ENCODE data around the gene GPLD1.
A peak's percentile ranks its signal among the peaks of the same experiment; 100 is the strongest.
"Not testable (repeated sequence)": the region's sequence is repeated elsewhere in the genome, so short reads cannot be mapped to it uniquely, and the experiment has no call there.

The GPLD1 gene

DNA sequence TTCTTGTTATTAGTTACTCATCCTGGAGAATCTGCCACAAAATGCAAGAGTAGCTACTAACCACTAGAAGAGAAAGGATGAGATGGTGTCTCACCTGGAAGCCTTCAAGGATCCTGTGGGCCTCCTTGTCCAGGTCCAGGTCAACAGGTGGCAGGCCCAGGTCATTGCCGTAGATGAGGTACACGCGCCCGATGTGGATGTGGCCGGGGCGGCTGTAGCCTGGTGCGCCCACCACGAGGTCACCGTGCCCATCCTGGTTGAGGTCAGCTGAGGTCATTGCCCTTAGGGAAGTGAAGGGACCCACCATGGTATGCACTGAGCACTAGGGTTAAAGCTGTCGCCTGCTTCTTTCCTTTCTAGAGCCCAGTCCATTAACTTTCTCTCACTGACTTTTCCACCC is 35.5 kb downstream of the GPLD1 start:
- DNase-seq = no peak

DNA sequence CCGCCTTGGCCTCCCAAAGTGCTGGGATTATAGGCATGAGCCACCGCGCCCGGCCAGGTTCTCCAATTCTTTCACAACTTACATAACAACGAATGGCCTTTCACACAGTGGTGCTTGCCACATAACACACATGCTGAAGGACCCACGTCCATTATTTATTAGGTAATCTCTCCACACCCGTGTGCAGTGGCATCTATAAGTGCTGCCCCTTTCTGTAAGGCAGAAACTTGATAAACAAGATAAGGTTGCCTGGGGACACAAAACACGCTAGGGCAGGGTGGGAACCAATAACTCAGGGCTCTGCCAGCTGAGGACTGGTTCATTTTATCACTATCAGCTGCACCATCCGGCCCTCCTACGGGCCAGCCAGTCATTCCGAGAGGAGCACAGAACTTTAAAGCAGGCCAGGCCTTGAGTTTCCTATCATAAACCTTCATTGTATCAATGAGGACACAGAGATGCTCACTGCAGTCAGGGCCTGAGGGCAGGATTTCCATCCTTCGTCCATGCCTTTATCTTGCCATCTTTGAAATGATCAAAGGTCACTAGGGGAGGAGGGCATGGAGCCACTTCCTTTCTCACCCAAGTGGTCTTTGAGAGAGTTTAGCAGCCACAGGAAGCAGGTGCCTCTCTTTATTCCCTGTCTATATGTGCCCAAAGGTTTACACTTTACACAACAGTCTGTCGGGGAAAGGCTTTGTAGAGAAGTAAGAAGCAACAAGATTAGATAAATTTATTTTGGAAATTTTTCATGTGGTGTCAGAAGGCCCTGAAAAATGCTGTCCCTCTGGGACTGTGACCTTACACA is 37.6 kb downstream of the GPLD1 start:
- DNase-seq = no peak

DNA sequence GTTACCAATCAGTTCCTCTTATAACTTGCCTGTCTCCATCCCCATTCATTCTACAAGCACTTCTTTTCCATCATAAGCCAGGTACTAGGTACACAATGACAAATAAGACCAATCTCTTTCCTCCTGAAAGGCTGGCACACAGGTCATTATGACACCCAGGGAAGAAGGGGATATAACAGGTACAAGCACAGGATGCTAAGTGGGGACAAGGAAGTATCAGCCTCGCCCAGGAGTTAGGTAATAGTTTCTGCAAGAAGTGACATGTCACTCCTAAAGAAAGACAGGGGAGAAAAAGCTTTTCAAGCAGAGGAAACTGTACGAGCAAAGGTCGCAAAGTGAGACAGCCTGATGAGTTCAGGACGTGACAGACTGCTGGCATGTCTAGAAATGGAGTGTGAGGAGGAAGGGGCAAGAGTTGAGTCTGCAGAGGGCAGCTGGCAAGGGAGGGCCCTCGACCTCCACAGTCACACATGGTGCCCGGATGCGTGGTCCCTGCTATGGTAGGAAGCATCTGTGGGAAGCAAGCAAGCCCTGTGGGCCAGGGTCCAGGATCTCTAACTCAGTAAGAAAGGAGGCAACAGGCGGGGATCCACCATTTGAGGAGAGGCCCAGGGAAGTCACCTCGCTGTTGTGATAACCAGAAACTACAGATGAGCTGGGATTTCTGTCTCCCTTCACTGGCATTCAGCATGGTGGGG is 40.4 kb downstream of the GPLD1 start:
- DNase-seq = no peak

DNA sequence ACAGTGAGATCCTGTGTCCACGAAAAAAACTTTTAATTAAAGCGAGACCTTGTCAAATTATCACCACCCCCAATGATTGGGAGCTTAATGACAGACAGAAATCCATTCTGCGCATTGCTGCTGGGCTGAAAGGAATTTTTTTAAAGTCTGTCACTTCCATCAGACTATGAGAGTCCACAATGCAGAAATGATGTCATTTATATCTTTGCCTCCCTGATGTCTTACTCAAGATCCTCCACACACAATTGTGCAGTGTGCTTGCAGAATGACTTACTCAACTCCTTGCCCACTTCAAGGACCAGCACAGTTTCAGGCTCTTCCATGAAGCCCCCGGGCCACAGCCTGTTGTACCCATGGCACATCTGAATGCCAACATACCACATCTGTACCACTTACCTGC is 41.0 kb downstream of the GPLD1 start:
- no peak for DNase-seq

- DNase-seq = no peak
Observed at GRCh38 chr6:24446670-24447069, 42.7 kb downstream of the GPLD1 start.

DNA sequence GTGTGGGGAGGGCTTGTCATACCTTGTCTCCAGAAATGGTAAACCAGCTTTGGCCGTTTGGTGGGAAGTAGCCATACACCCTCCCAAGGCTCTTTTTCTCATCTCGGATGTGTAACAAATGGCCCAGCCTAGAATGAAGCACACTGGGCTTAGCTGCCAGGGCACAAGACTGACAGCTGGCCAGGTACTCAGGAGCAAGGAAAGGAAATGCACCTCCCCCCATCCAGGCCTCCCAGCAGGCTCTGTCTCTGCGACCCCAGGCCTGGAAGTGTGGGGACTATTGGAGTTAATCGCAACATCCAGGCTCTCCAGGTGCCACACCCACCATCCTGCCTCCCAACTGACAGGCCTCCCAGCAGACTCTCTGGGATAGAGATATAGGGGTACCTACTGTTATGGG is 43.7 kb downstream of the GPLD1 start:
- no peak for DNase-seq

GRCh38 chr6:24444588-24444987 is 44.8 kb downstream of the GPLD1 start:
- no peak for DNase-seq

DNA sequence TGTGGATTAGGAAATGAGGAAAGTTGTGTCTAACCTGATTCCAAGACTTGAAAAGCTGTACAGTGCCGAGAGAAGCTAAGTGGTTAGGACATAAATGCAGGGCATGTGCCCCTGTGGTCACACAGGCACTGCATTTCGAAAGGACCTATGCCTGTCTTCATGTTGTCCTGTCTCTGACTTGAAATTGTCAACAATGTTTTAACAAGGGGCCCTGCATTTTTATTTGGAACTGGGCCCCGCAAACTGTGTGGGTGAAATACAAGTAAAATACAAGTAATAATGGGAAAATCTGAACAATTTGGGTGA is 47.8 kb downstream of the GPLD1 start:
- no peak for DNase-seq

DNA sequence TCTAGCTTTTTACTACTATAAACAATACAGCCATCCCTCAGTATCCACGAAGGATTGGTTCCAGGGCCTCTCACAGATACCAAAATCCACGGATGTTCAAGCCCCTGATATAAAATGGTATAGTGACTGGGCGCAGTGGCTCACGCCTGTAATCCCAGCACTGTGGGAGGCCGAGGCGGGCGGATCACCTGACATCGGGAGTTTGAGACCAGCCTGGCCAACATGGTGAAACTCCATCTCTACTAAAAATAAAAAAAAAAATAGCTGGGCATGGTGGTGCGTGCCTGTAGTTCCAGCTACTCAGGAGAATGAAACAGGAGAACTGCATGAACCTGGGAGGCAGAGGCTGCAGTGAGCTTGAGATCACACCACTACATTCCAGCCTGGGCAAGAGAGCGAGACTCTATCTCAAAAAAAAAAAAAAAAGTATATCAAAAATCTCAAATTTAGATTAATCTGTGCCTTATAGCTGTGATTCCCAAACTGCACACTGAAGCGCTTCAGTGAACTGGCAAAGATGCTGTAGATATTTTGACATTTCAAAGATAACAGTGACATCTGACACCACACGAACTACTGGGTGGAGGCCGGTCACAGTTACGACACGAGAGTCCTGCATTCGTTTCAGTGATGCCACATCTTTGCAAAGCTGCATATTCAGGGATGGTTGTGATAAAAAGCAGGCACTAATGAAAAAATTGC is 48.3 kb downstream of the GPLD1 start:
- DNase-seq = no peak

DNA sequence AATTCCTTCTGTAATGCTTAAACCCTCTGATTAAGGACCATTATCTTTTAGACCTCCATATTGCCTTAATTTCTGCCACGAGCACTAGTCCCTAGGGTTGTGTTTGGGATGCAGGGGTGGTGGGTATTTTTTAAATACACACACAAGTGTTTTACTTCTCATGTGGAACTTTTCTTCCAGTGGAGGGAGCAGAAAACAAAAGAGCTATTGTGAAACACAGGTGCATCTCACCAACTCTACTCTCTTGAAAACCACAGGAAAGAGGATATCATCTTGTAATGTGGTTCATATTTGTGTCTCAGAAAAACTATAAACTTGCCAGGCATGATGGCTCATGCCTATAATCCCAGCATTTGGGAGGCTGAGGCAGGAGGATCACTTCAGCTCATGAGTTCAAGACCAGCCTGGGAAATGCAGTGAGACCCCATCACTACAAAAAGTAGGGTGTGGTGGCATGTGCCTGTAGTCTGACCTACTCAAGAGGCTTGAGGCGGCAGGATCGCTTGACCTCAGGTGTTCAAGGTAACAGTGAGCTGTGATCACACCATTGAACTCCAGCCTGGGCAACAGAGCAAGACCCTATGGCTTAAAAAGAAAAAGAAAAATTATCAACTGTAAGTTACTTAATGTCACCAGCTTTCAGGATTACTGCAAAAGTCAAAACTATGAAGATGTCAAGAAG is 49.4 kb downstream of the GPLD1 start:
- DNase-seq = no peak

GRCh38 chr6:24436979-24437378 is 52.4 kb downstream of the GPLD1 start:
- DNase-seq = no peak

GRCh38 chr6:24432611-24433010 is 56.8 kb downstream of the GPLD1 start:
- DNase-seq = no peak

- DNase-seq = peak; percentile 21 to 54
Observed at GRCh38 chr6:24431045-24431451, 58.3 kb downstream of the GPLD1 start.

GRCh38 chr6:24430086-24430485 is 59.3 kb downstream of the GPLD1 start:
- DNase-seq = no peak

DNA sequence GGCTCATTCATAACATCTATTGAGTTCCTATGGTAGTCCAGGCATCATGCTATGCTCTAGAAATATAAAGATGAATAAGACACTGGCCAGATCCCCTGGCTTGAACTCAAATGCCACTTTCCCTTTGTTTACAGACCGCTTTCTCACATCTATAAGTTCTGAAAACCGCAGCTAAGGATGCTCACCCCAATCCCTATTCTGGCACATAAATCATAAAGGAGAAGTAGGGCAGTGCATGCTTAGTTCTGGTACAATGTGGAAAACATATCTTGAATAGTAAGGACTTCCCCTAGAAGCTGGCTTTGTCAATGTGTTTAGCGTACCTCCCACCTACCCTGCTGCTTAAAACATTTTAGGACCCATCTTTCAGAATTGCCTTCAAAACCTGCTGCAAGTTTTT is 60.2 kb downstream of the GPLD1 start:
- no peak for DNase-seq

DNA sequence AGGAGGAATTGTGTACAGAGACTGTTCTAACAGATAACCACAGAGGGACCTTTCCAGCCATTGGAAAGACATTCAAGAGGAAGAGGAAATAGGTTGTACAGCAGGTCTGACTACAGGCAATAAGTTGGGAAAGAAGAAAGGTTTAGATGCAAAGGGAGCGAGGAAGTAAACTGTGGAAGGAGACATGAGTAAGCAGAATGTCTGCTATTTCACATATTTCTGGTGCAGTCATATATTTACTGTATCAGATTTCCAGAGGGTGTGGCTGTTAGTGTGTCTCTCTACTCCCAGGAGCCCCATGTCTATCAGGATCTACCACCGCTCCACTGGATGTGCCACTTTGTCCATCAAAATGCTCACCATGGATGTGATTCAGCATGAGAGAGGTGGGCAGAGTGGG is 60.8 kb downstream of the GPLD1 start:
- no peak for DNase-seq

- DNase-seq = no peak
Observed at GRCh38 chr6:24426729-24427446, 62.5 kb downstream of the GPLD1 start.

- DNase-seq = no peak
Observed at GRCh38 chr6:24425091-24425490, 64.3 kb downstream of the GPLD1 start.

DNA sequence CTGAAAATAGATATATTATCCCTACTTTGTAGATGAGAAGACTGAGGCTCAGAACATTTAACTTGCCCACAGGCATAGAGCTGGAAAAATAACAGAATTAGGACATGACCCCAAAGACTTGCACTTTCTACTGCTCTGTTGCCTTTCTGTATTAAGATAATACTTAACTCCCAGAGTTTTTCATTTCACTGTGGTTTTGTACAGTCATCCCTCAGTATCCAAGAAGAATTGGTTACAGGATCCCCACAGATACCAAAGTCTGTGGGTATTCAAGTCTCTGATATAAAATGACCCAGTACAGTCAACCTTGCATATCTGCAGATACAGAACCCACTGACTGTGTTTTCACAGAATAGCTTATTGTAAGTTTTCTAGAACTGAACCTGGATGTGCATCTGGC is 69.9 kb downstream of the GPLD1 start:
- no peak for DNase-seq

DNA sequence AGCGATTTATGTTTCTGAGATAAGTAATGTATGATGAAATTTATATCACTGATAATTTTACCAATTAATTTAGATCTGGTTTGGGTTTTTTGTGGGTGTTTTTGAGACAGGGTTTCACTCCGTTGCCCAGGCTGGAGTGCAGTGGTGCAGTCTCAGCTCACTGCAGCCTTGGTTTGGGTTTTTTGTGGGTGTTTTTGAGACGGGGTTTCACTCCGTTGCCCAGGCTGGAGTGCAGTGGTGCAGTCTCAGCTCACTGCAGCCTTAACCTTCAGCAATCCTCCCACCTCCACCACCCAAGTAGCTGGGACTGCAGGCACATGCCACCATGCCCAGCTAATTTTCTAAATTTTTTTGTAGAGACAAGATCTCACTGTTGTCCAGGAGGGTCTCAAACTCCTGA is 73.6 kb downstream of the GPLD1 start:
- DNase-seq = no peak

DNA sequence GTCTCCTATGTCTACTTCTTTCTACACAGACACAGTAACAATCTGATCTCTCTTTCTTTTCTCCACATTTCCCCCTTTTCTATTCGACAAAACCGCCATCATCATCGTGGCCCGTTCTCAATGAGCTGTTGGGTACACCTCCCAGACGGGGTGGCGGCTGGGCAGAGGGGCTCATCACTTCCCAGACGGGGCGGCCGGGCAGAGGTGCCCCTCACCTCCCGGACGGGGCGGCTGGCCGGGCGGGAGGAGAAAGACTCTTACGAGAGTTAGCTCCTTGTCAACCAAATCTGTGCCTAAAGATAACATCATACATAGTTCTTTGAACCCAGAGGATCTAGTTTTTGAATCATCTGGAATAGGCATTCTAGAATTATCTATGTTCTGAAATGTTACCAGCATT is 74.8 kb downstream of the GPLD1 start:
- DNase-seq = not testable (repeated sequence)

GRCh38 chr6:24412294-24412693 is 77.1 kb downstream of the GPLD1 start:
- DNase-seq = no peak

DNA sequence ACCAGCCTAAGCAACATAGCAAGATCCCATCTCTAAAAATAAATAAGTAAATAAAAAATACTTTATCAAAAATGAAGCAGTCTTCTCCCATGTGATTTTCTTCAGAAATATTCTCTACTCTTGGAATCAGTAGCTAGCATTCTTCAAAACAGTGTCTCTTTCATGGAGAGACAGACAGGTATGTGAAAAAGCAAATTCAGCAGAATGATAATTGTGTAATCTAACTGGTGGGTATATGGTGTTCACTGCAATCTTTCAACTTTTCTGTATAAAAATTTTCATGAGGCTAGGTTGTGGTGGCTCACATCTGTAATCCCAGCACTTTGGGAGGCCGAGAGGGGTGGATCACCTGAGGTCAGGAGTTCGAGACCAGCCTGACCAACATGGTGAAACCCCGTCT is 78.8 kb downstream of the GPLD1 start:
- DNase-seq = no peak

Measured in CD4-positive, alpha-beta T cell treated with Interleukin-4 for 1 hour (primary cell).